HUES6 (cell line): Measurements from ENCODE around the gene PTPN3.

Experiments
- H3K27ac ChIP-seq: 2 replicates; pipeline ENCODE4 v1.7.0; 2013; ENCODE audit warnings: low read depth, mild to moderate bottlenecking, low read length, inconsistent platforms
- H3K27me3 ChIP-seq: 2 replicates; pipeline ENCODE4 v1.6.1; 2013; ENCODE audit warnings: low read length; ENCODE audit not compliant: control insufficient read depth, insufficient read depth
- H3K36me3 ChIP-seq: 2 replicates; pipeline ENCODE4 v1.6.1; 2013; ENCODE audit warnings: low read length; ENCODE audit not compliant: control insufficient read depth, insufficient read depth
- H3K4me1 ChIP-seq: 2 replicates; pipeline ENCODE4 v1.6.1; 2013; ENCODE audit warnings: low read length; ENCODE audit not compliant: control insufficient read depth, insufficient read depth
- H3K4me3 ChIP-seq: 2 replicates; pipeline ENCODE4 v1.5.1; 2013; ENCODE audit warnings: low read depth, low read length
- H3K9ac ChIP-seq: one replicate; pipeline ENCODE4 v1.6.1; 2013; ENCODE audit warnings: mild to moderate bottlenecking, low read length
- H3K9me3 ChIP-seq: 2 replicates; pipeline ENCODE4 v1.6.1; 2013; ENCODE audit warnings: low read depth, low read length; ENCODE audit not compliant: control insufficient read depth, insufficient read depth

PTPN3 gene

GRCh38 chr9:109335121-109335520 lies 163.0 kb downstream of the PTPN3 start:
- Histone ChIP-seq H3K9me3 (no peaks in the 10 kb centered on the region), H3K27ac (no peak overlapping the region), H3K4me1 (no peaks in the 10 kb centered on the region), H3K36me3 (no peaks in the 10 kb centered on the region), H3K9ac (no peak overlapping the region), H3K4me3 (no peak overlapping the region), H3K27me3 (no peaks in the 10 kb centered on the region)

GRCh38 chr9:109331353-109331752 lies 166.8 kb downstream of the PTPN3 start:
- H3K27ac ChIP-seq: no peak overlapping the region
- H3K9ac ChIP-seq: no peak overlapping the region

GRCh38 chr9:109329638-109330258 lies 168.4 kb downstream of the PTPN3 start:
- H3K27ac ChIP-seq: no peak overlapping the region
- H3K9ac ChIP-seq: no peak overlapping the region
- H3K9me3 ChIP-seq: no peaks in the 10 kb centered on the region
- H3K4me3 ChIP-seq: no peak overlapping the region
- H3K27me3 ChIP-seq: no peaks in the 10 kb centered on the region
- H3K36me3 ChIP-seq: no peaks in the 10 kb centered on the region
- peaks cover 17% of the 10 kb centered on the region for H3K4me1 ChIP-seq

More at GRCh38 chr9:109331353-109331752, 166.8 kb downstream of the PTPN3 start:
- Histone ChIP-seq H3K4me3 (no peak overlapping the region), H3K27me3 (no peaks in the 10 kb centered on the region), H3K4me1 (peaks cover 17% of the 10 kb centered on the region), H3K36me3 (no peaks in the 10 kb centered on the region), H3K9me3 (no peaks in the 10 kb centered on the region)

- Histone ChIP-seq H3K9ac (no peak overlapping the region), H3K4me3 (no peak overlapping the region), H3K27ac (no peak overlapping the region)
Observed at GRCh38 chr9:109328978-109329637, 169.0 kb downstream of the PTPN3 start.

More at GRCh38 chr9:109328978-109329637, 169.0 kb downstream of the PTPN3 start:
- no peaks in the 10 kb centered on the region for H3K9me3 ChIP-seq
- no peaks in the 10 kb centered on the region for H3K36me3 ChIP-seq
- no peaks in the 10 kb centered on the region for H3K27me3 ChIP-seq
- H3K4me1 ChIP-seq: peaks cover 17% of the 10 kb centered on the region
